ENCODE measurements around the gene TUBB2B.
"Not testable (repeated sequence)": the region's sequence is repeated elsewhere in the genome, so short reads cannot be mapped to it uniquely, and the experiment has no call there.

Gene TUBB2B

GRCh38 chr6:3201388-3201787 lies 26.1 kb downstream of the TUBB2B start:
- no peaks in the 10 kb centered on the region for H3K27me3 ChIP-seq (ENCODE audit: control insufficient read depth, insufficient read depth, low read length)
- H3K4me1 ChIP-seq (ENCODE audit: control insufficient read depth, insufficient read depth, low read length) = no peaks in the 10 kb centered on the region
- no peak overlapping the region for H3K9ac ChIP-seq (ENCODE audit: low read length)
- H3K4me3 ChIP-seq (ENCODE audit: low read length) = no peak overlapping the region
- no peaks in the 10 kb centered on the region for H3K36me3 ChIP-seq (ENCODE audit: control insufficient read depth, insufficient read depth, low read length)
- no peaks in the 10 kb centered on the region for H3K9me3 ChIP-seq (ENCODE audit: control insufficient read depth, low read length)

- Histone ChIP-seq H3K4me3 (ENCODE audit: low read length) (no peak overlapping the region), H3K36me3 (ENCODE audit: control insufficient read depth, insufficient read depth, low read length) (no peaks in the 10 kb centered on the region), H3K27me3 (ENCODE audit: control insufficient read depth, insufficient read depth, low read length) (no peaks in the 10 kb centered on the region), H3K4me1 (ENCODE audit: control insufficient read depth, insufficient read depth, low read length) (no peaks in the 10 kb centered on the region), H3K9ac (ENCODE audit: low read length) (no peak overlapping the region), H3K9me3 (ENCODE audit: control insufficient read depth, low read length) (no peaks in the 10 kb centered on the region)
Measured at GRCh38 chr6:3200682-3201081, 26.8 kb downstream of the TUBB2B start.

- Histone ChIP-seq H3K4me1 (ENCODE audit: control insufficient read depth, insufficient read depth, low read length) (no peaks in the 10 kb centered on the region), H3K4me3 (ENCODE audit: low read length) (no peak overlapping the region), H3K9ac (ENCODE audit: low read length) (no peak overlapping the region), H3K36me3 (ENCODE audit: control insufficient read depth, insufficient read depth, low read length) (no peaks in the 10 kb centered on the region), H3K27me3 (ENCODE audit: control insufficient read depth, insufficient read depth, low read length) (no peaks in the 10 kb centered on the region), H3K9me3 (ENCODE audit: control insufficient read depth, low read length) (no peaks in the 10 kb centered on the region)
Measured at GRCh38 chr6:3199382-3199781, 28.1 kb downstream of the TUBB2B start.

- H3K36me3 ChIP-seq (ENCODE audit: control insufficient read depth, insufficient read depth, low read length); H3K9me3 ChIP-seq (ENCODE audit: control insufficient read depth, low read length); H3K9ac ChIP-seq (ENCODE audit: low read length); H3K4me1 ChIP-seq (ENCODE audit: control insufficient read depth, insufficient read depth, low read length); H3K4me3 ChIP-seq (ENCODE audit: low read length); H3K27me3 ChIP-seq (ENCODE audit: control insufficient read depth, insufficient read depth, low read length): not testable (repeated sequence)
Measured at GRCh38 chr6:3197734-3198133, 29.7 kb downstream of the TUBB2B start.

- Histone ChIP-seq H3K4me1 (ENCODE audit: control insufficient read depth, insufficient read depth, low read length) (no peaks in the 10 kb centered on the region), H3K36me3 (ENCODE audit: control insufficient read depth, insufficient read depth, low read length) (no peaks in the 10 kb centered on the region), H3K27me3 (ENCODE audit: control insufficient read depth, insufficient read depth, low read length) (no peaks in the 10 kb centered on the region), H3K9ac (ENCODE audit: low read length) (no peak overlapping the region), H3K4me3 (ENCODE audit: low read length) (no peak overlapping the region), H3K9me3 (ENCODE audit: control insufficient read depth, low read length) (no peaks in the 10 kb centered on the region)
Measured at GRCh38 chr6:3196770-3197169, 30.7 kb downstream of the TUBB2B start.

GRCh38 chr6:3195695-3196497 lies 31.6 kb downstream of the TUBB2B start:
- Histone ChIP-seq H3K4me3 (ENCODE audit: low read length) (no peak overlapping the region), H3K9ac (ENCODE audit: low read length) (no peak overlapping the region), H3K9me3 (ENCODE audit: control insufficient read depth, low read length) (no peaks in the 10 kb centered on the region), H3K36me3 (ENCODE audit: control insufficient read depth, insufficient read depth, low read length) (no peaks in the 10 kb centered on the region), H3K27me3 (ENCODE audit: control insufficient read depth, insufficient read depth, low read length) (no peaks in the 10 kb centered on the region), H3K4me1 (ENCODE audit: control insufficient read depth, insufficient read depth, low read length) (no peaks in the 10 kb centered on the region)

GRCh38 chr6:3195420-3195694 lies 32.1 kb downstream of the TUBB2B start:
- no peaks in the 10 kb centered on the region for H3K4me1 ChIP-seq (ENCODE audit: control insufficient read depth, insufficient read depth, low read length)
- no peaks in the 10 kb centered on the region for H3K27me3 ChIP-seq (ENCODE audit: control insufficient read depth, insufficient read depth, low read length)
- H3K9ac ChIP-seq (ENCODE audit: low read length) = no peak overlapping the region
- no peaks in the 10 kb centered on the region for H3K9me3 ChIP-seq (ENCODE audit: control insufficient read depth, low read length)
- H3K36me3 ChIP-seq (ENCODE audit: control insufficient read depth, insufficient read depth, low read length) = no peaks in the 10 kb centered on the region
- no peak overlapping the region for H3K4me3 ChIP-seq (ENCODE audit: low read length)

- H3K36me3 ChIP-seq (ENCODE audit: control insufficient read depth, insufficient read depth, low read length) = no peaks in the 10 kb centered on the region
- no peak overlapping the region for H3K9ac ChIP-seq (ENCODE audit: low read length)
- no peak overlapping the region for H3K4me3 ChIP-seq (ENCODE audit: low read length)
- no peaks in the 10 kb centered on the region for H3K4me1 ChIP-seq (ENCODE audit: control insufficient read depth, insufficient read depth, low read length)
- no peaks in the 10 kb centered on the region for H3K9me3 ChIP-seq (ENCODE audit: control insufficient read depth, low read length)
- H3K27me3 ChIP-seq (ENCODE audit: control insufficient read depth, insufficient read depth, low read length) = no peaks in the 10 kb centered on the region
Measured at GRCh38 chr6:3194535-3195419, 32.7 kb downstream of the TUBB2B start.

- no peaks in the 10 kb centered on the region for H3K4me1 ChIP-seq (ENCODE audit: control insufficient read depth, insufficient read depth, low read length)
- H3K4me3 ChIP-seq (ENCODE audit: low read length) = no peak overlapping the region
- H3K9ac ChIP-seq (ENCODE audit: low read length) = no peak overlapping the region
- peaks cover 3% of the 10 kb centered on the region for H3K27me3 ChIP-seq (ENCODE audit: control insufficient read depth, insufficient read depth, low read length)
- no peaks in the 10 kb centered on the region for H3K9me3 ChIP-seq (ENCODE audit: control insufficient read depth, low read length)
- H3K36me3 ChIP-seq (ENCODE audit: control insufficient read depth, insufficient read depth, low read length) = no peaks in the 10 kb centered on the region
Measured at GRCh38 chr6:3193102-3193849, 34.2 kb downstream of the TUBB2B start.

- no peaks in the 10 kb centered on the region for H3K4me1 ChIP-seq (ENCODE audit: control insufficient read depth, insufficient read depth, low read length)
- no peaks in the 10 kb centered on the region for H3K9me3 ChIP-seq (ENCODE audit: control insufficient read depth, low read length)
- no peak overlapping the region for H3K4me3 ChIP-seq (ENCODE audit: low read length)
- H3K27me3 ChIP-seq (ENCODE audit: control insufficient read depth, insufficient read depth, low read length) = peaks cover 9% of the 10 kb centered on the region
- no peaks in the 10 kb centered on the region for H3K36me3 ChIP-seq (ENCODE audit: control insufficient read depth, insufficient read depth, low read length)
- no peak overlapping the region for H3K9ac ChIP-seq (ENCODE audit: low read length)
Measured at GRCh38 chr6:3190779-3191178, 36.7 kb downstream of the TUBB2B start.

GRCh38 chr6:3190056-3190455 lies 37.4 kb downstream of the TUBB2B start:
- H3K9me3 ChIP-seq (ENCODE audit: control insufficient read depth, low read length) = no peaks in the 10 kb centered on the region

GRCh38 chr6:3189192-3189591 lies 38.3 kb downstream of the TUBB2B start:
- H3K9me3 ChIP-seq (ENCODE audit: control insufficient read depth, low read length); H3K27me3 ChIP-seq (ENCODE audit: control insufficient read depth, insufficient read depth, low read length); H3K36me3 ChIP-seq (ENCODE audit: control insufficient read depth, insufficient read depth, low read length); H3K9ac ChIP-seq (ENCODE audit: low read length); H3K4me3 ChIP-seq (ENCODE audit: low read length); H3K4me1 ChIP-seq (ENCODE audit: control insufficient read depth, insufficient read depth, low read length): not testable (repeated sequence)

More at GRCh38 chr6:3190056-3190455, 37.4 kb downstream of the TUBB2B start:
- Histone ChIP-seq H3K36me3 (ENCODE audit: control insufficient read depth, insufficient read depth, low read length) (no peaks in the 10 kb centered on the region), H3K9ac (ENCODE audit: low read length) (no peak overlapping the region), H3K4me3 (ENCODE audit: low read length) (no peak overlapping the region), H3K27me3 (ENCODE audit: control insufficient read depth, insufficient read depth, low read length) (peaks cover 9% of the 10 kb centered on the region), H3K4me1 (ENCODE audit: control insufficient read depth, insufficient read depth, low read length) (no peaks in the 10 kb centered on the region)
